ENCODE data around the gene ATF4.
"Not testable (repeated sequence)": the region's sequence is repeated elsewhere in the genome, so short reads cannot be mapped to it uniquely, and the experiment has no call there.

Gene ATF4

GRCh38 chr22:39514373-39514973 is 5.9 kb upstream of the ATF4 start:
- DNase-seq: peak; percentile 40

GRCh38 chr22:39515266-39516050 is 4.9 kb upstream of the ATF4 start:
- DNase-seq: no peak

- DNase-seq: no peak
Measured at GRCh38 chr22:39517470-39517869, 2.9 kb upstream of the ATF4 start.

GRCh38 chr22:39518144-39518786 is 2.1 kb upstream of the ATF4 start:
- DNase-seq: no peak

- no peak for DNase-seq
Measured at GRCh38 chr22:39518996-39519680, 1.2 kb upstream of the ATF4 start.

GRCh38 chr22:39519681-39520225 is 609 bp upstream of the ATF4 start:
- DNase-seq: peak; percentile 59

- DNase-seq: not testable (repeated sequence)
Measured at GRCh38 chr22:39521106-39521885, 934 bp downstream of the ATF4 start.

GRCh38 chr22:39522091-39522490 is 1.7 kb downstream of the ATF4 start:
- DNase-seq: not testable (repeated sequence)

- DNase-seq: peak; percentile 65
Measured at GRCh38 chr22:39522567-39523300, 2.4 kb downstream of the ATF4 start.

GRCh38 chr22:39524089-39524752 is 3.9 kb downstream of the ATF4 start:
- no peak for DNase-seq

GRCh38 chr22:39524753-39525657 is 4.6 kb downstream of the ATF4 start:
- DNase-seq: no peak

- DNase-seq: no peak
Measured at GRCh38 chr22:39525658-39525975, 5.3 kb downstream of the ATF4 start.

GRCh38 chr22:39526736-39527171 is 6.4 kb downstream of the ATF4 start:
- DNase-seq: no peak

GRCh38 chr22:39527481-39527961 is 7.2 kb downstream of the ATF4 start:
- DNase-seq: no peak

- no peak for DNase-seq
Measured at GRCh38 chr22:39528080-39528661, 7.8 kb downstream of the ATF4 start.

- peak; percentile 86 for DNase-seq
Measured at GRCh38 chr22:39528681-39529486, 8.5 kb downstream of the ATF4 start.

GRCh38 chr22:39529487-39529851 is 9.1 kb downstream of the ATF4 start:
- DNase-seq: no peak

- DNase-seq: no peak
Measured at GRCh38 chr22:39530116-39530515, 9.8 kb downstream of the ATF4 start.

All from fibroblast of skin of right quadriceps (primary cell).